ENCODE data around the gene OR56A4.

OR56A4 gene, protein sequence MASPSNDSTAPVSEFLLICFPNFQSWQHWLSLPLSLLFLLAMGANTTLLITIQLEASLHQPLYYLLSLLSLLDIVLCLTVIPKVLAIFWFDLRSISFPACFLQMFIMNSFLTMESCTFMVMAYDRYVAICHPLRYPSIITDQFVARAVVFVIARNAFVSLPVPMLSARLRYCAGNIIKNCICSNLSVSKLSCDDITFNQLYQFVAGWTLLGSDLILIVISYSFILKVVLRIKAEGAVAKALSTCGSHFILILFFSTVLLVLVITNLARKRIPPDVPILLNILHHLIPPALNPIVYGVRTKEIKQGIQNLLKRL

DNA sequence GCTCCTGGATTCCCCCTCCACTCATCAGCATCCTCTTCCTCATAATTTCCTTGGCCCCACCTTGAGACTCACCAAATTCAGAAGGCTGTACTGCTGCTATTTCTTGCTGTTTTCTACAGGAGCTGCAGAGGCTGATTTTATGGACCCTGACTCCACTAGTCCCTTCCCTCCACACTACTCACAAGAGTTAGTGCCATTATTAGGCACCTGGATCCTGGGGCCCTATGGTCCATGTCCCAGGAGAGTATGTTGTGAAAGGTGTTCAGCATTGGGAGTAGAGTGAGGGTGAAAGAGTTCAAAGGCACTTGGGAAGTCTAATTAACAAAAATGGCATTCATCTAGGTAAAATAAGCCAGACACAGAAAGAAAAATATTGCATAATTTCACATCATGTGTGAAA, at the start of gene OR56A4:
TSS of gene OR56A4 (minus strand) at position 101 of the 400 bp plus-strand sequence. CDS start 3,954 bp downstream, outside the sequence.
- no peak for DNase-seq (ENCODE audit: low read depth)

DNA sequence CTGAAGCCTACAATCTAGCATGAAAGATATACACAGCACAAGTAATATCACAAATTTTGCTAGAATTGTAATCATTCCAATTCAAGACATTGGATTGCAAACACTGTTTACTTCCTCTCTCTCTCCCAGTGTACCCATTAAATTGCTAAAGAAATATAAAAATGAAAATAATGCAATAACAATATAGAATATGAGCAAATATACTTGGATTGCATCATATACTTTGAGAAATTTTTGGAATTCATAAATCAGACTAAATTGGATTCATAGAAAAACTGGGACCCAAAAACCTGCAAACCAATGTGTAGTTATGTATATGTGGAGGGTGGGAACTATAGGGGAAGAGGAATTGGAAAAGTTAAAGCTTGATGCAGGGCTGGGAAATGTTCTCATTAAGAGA, 48.8 kb upstream of the OR56A4 start:
- no peak for DNase-seq (ENCODE audit: low read depth)

DNA sequence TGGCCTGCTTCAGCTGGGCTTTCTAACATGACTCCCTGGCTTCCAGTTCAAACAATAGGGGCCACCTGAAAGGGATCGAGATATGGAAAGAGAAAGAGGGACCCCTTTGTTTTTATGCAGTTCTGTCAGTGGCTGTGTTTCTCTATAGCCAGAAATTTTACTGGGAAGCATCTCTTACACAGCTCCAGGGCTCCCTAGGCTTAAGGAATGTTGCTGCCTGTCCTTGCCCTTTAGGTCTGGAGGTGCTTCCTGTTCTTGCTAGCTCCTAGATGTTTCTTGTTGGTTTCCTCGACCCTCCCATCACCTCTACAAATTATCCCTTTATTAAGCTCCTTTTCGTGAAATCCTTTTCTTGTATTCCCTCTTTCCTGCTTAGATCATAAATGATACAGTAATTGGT, 45.6 kb upstream of the OR56A4 start:
- DNase-seq (ENCODE audit: low read depth) = no peak

DNA sequence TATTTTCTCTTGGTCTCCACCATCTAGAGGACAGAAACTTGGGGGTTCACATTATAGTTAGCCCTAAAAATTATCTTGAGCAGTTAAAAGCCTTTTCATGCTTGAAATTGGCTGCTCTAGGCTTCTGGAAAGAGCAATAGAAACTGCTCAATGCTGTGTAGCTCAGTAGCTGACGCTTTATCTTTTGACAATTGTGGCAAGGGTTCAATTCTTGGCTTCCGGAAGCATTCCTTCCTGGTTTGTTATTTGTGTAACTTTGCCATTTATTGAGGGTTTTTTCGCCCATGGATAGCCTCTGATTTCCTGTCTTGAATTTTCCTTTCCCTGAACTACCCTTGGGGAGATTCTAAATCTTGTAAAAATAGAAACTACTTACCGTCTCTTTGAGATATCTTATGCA, 34.1 kb upstream of the OR56A4 start:
- no peak for DNase-seq (ENCODE audit: low read depth)

DNA sequence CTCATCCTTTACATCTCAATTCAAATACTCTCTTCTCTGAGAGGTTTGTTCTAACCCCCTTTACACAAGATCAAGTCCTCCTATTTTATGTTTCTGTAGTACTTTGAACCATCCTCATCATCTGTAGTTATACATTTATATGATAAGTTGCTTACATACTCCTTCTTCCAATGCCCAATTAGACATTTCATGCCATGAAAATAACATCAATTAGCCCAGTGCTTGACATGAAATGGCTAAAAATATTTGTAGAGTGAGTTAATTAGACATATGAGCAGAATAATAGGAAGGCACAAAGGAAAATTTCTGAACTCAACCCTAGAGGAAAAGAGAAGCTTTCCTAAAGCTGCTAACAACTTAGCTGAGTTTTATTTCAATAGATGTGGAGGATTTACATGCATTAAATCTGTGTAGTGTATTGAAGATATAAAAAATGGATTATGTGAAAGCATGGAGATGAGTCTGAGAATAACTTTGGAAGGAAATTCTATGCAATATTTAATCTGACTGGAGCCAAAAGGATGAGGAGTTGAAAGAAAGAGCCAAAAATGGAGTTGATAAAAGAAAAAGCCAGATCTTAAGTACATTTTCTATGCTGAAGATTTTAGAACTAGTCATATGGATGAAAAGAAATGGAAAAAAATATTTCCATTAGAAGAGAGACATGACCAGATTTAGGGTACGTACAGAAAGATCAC, 24.1 kb upstream of the OR56A4 start, which contains the start of gene OR56A1:
TSS of gene OR56A1 (minus strand) at position 51 of the 698 bp plus-strand sequence. CDS start 3,066 bp downstream, outside the sequence.
- DNase-seq (ENCODE audit: low read depth) = no peak

DNA sequence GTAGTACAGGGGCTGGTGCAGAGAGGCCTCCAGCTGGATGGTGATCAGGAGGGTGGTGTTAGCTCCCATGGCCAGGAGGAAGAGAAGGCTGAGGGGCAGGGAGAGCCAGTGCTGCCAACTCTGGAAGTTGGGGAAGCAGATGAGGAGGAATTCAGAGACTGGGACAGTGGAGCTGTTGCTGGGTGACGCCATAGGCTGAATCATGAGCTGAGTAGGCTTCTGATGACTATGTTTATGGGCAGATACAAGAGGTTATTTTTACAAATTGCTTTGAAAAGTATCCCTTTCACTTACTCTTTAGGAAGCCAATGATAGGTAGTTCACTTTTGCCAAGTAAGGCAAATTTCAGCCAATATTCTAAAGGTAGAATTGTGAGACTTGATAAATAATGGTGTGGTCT, 20.8 kb upstream of the OR56A4 start:
- no peak for DNase-seq (ENCODE audit: low read depth)

DNA sequence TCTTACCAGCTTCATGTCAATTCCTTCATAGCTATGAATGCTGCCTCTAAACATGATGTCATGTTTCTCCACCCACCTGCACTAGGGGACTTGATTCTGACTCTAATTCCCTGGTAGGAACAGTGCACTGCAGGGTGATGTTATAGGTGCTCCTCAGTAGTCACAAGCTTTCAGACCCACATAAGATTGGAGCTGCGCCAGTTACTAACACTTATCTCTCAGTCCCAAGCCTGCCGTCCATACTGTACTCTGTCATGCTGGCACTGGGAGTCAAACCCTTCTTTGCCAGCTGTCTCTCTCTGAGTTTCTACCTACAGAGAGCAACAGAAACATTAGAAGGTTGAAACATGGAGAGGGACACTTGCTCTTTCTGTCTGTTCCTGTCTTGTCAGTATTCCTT, 18.3 kb upstream of the OR56A4 start:
- no peak for DNase-seq (ENCODE audit: low read depth)

DNA sequence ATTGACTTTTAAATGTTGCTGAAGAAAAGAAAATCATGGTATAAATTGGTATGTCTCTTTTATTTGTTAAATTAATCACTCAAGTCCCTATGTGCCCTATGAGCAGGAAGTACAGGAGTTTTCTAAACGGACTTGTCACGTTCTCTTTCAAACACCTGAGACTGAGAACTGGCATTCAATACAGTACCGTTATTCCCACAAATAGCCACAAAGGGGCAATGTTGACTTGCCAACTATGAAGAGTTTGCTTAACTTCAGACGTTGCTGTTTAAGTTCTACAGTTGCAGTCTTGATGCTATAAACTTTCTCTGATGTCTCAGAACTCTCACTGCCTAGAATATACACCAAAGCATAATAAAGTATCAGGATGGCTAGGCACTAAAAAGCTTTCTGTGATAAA, 16.2 kb upstream of the OR56A4 start:
- DNase-seq (ENCODE audit: low read depth) = no peak

DNA sequence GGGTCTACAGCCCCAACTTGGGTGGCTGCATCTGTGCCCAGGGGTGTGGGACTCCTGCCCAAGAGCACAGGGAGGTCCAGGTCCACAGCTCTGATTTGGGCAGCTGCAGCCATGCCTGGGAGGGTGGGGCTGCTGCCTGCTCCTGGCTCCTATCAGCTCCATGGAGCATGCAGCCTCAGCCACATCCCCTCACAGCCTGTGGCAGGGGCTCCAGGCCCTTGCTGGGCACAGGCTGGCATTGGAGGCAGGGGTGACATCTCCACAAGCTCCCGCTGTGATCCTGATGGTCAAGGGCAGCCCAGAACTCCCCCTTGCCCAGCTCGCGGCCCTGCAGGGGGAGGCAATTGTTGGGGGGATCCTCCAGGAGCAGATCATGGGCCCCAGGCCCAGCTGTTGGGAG, 6.3 kb upstream of the OR56A4 start:
- DNase-seq (ENCODE audit: low read depth) = no peak

DNA sequence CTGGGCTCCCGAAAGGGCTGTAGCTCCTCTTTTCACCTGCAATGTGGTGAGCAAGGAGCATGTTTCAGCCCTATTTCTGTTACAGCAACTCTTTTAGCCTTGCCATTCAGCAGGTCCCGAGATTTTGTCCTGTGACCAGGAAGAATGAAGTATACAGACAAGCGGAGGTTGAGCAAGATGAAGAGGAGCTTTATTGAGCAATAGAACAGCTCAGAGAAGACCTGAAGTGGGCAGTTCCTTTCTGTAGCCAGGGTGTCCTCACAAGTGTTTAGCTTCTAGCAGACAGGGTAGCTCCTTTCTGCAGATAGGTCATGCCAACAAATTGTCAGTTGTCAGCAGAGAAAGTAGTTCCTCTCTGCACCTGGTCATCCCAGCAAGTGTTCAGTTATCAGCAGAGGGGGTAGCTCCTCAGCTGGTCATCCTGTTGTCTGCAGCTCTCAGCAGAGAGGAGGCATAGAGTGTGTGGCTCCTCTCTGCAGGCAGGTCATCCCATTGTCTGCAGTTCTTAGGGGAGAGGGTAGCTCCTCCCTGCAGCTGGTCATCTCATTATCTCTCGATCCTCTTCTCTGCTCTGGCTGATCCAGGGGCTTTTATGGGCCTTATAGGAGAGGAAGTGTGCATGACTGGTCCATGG, 5.4 kb upstream of the OR56A4 start:
- no peak for DNase-seq (ENCODE audit: low read depth)

DNA sequence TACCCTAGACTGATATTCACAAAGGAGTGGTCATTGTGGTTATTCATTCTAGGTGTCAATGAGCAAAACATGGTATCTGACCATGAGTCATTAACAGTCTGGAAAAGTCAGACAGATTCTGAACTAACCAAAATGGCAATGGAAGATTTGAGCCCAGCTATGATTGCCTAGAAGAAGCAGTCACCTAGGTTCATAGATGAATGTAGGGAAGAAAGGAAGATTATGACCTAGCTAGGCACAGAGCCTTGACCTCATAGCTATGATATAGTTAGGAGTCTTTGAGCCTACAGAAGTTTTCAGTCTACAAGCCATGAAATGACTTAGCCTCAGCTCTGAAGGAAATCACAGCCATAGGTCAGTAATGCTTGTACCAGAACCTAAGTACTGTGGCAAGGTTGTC, 351 bp downstream of the OR56A4 start:
- DNase-seq (ENCODE audit: low read depth) = no peak

DNA sequence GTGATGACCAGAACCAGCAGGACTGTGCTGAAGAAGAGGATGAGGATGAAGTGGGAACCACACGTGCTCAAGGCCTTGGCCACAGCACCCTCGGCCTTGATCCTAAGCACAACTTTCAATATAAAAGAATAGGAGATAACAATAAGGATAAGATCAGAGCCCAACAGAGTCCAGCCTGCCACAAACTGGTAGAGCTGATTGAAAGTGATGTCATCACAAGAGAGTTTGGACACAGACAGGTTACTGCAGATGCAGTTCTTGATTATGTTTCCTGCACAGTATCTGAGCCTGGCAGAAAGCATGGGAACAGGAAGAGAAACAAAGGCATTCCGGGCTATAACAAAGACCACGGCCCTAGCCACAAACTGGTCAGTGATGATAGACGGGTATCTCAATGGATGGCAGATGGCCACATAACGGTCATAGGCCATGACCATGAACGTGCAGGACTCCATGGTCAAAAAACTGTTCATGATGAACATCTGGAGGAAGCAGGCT, 4.5 kb downstream of the OR56A4 start:
- DNase-seq (ENCODE audit: low read depth) = no peak

DNA sequence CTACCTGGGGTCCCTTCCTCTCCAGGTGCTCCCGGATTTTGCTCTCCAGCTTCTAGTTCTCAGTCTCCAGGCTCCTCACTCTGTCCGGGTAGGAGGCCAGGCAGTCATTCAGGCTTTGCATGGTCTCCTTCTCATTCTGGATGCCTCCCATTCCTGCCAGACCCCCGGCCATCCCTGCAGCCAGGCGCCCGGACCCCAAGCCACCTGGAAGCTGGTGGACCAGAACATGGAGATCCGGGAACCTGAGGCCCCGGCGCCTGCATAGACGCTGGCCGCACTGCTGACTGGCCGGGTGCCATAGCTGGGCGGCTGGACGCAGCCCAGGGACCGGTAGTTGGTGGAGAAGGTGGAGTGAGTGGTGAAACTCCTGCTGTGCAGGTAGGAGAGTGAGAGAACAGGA, 12.0 kb downstream of the OR56A4 start:
- no peak for DNase-seq (ENCODE audit: low read depth)

DNA sequence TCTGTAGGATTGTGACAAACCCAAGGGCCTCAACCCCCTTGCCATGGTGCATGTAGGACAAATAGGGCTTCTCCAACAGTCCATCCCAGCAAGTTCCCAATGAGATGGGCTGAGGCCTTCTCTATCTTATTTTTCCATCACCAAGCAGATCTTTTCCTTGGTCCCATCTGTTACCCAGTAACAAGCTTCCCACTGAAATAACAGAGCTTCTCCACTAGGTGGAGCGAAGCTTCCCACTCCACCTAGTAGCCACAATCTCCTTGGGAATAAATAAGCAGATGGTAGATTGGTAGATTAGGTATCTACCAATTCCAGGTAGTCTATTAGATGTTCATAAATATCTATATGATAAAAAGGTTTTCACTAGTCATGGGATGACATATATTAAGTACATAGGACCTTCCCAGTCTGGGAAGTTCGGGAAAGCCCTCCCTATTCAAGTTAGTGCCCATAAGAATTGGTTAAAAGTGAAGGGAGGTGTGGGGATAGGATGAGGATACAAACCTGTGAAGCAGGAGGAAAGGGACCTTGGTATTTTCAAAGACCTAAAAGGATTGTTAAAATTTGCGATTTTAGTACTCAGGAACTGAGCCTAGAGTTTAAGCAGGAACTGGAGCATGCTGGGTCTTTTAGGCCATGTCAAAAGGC, 14.0 kb downstream of the OR56A4 start:
- DNase-seq (ENCODE audit: low read depth) = no peak

DNA sequence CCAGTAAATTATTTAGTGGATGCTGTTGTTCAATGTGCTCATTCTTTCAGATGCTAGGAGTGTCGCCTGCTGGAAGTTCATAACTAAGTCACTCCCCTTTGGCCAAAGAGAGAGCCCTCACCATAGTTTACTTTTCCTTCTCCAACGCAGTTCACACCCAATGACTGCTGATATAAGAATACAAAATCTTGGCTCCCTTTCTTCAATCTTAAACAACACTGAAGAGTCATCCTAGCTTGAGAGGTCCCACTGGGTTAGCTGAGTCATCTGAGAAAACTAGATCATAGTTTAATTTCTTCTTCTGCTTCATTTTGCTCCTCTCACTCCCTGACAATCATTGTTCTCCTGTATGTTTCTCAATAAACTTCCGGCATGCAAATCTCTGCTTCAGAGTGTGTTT, 14.6 kb downstream of the OR56A4 start:
- DNase-seq (ENCODE audit: low read depth) = no peak

DNA sequence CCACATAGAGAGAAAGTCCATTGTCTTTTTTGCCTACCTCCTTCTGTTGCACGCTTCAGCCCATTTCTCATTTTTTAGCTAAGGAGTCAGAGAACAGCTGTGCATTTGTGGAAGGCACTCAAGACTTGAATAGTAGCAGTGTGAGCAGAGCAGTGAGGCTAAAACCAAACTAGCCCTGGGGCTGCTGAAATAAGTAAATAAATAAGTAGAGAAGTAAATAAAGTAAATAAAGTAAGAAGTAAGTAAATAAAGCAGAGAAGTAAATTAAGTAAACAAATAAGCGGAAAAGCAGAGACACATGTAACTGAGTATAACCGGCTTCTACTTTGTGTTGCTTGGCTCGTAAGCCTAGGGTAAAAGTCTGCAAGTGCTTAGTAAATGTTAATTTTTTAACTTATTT, 17.5 kb downstream of the OR56A4 start:
- no peak for DNase-seq (ENCODE audit: low read depth)

DNA sequence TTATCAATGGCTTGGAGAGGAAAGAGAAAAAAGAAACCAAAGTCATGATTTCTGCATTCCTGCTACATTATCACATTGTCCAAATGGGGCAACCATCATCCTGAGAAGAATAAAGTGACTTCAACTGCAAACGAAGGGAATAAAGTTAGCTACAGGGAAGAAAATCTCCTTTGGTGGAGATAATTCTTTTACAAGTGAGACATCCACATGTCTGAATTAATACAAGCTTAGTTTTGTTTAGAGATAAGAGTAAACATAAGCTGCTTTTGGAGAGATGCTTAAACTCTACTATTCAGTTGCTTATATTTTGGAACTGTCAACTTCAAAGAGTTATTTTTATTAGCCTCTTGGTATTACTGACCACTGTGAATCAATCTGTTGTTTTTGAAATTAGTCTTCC, 19.9 kb downstream of the OR56A4 start, which contains the start of gene OR52L1:
TSS of gene OR52L1 (minus strand) at position 101 of the 400 bp plus-strand sequence. CDS start at position 46, 55 bp downstream.
- DNase-seq (ENCODE audit: low read depth) = no peak

DNA sequence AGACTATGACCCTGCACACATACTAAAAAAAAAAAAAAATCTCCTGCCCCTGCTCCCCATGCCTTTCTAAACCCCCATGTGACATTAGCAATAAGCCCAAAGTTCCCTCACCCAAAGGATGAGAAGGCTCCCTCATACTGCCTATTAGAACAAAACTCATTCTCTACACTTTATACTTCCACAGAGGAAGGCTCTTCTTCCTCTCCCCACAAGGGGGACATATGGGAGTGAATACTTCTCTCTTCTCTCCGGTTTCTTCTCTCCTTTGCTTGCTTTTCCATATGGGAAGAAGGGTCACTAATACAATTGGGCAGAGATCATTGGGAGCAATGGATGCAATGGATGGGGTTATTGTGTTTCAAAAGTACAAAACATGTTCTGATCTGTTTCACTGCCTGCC, 23.3 kb downstream of the OR56A4 start:
- DNase-seq (ENCODE audit: low read depth) = no peak

DNA sequence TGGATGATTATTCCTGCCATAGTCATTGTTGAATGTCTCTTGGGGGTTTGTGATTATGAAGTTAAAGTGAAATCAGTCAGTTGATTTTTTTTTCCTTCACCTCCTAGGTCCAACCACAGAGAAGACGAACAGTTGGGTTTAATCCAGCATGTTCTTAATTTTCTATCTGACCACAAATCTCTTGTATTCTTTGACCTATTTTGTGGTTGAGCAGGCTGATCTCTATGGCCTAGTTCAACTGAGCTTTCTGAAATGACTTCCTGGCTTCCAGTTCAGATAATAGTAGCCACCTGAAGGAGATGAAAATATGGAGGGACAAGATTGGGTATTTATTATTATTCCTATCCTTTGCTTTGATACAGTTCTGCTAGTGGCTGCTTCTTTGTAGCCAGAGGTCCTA, 33.2 kb downstream of the OR56A4 start:
- DNase-seq (ENCODE audit: low read depth) = no peak

DNA sequence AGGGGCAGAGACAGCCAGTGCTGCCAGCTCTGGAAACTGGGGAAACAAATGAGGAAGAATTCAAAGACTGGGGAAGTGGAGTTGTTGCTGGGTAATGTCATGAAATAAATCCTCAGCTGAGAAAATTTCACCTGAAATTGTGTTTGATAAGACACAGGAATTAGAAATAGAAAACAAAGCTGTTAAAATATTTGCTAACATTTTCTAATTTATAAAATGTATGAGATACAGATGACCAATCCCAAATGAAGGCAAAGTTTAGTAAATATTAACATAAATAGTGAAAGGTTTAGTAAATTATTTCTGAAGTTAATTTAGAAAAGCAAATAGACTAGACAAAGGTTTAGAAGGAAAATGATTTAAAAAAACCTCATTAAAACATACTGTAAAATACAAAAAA, 38.4 kb downstream of the OR56A4 start, which contains the start of gene OR56A5:
TSS of gene OR56A5 (minus strand) at position 101 of the 400 bp plus-strand sequence. CDS start at position 101, 0 bp downstream.
- no peak for DNase-seq (ENCODE audit: low read depth)

DNA sequence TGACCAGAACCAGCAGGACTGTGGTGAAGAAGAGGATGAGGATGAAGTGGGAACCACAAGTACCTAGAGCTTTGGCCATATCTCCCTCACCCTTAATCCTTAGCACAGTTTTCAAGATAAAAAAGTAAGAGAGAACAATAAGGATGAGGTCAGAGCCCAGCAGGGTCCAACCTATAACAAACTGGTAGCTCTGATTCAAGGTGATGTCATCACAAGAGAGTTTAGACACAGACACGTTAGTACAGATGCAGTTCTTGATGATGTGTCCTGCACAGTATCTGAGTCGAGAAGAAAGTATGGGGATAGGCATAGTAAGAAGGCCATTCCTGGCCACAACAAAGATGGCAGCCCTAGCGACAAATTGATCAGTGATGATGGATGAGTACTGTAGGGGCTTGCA, 39.0 kb downstream of the OR56A4 start:
- DNase-seq (ENCODE audit: low read depth) = no peak

DNA sequence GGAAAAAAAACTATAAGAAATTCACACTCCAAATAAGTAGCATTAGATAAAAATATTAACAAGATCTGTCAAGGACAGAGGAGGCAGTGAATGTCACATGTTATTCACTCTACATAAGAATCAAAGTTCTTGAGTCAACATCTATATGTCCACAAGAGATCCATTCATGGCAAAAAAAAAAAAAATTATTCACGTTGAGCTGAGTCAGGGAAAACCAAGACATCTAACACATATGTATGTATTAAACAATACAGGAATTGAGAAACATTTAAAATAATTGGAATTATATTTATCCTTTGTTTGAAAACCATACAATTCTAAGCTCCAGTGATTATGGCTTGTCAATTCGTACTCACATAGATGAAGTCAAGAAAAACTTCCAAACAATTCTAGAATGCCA, 39.8 kb downstream of the OR56A4 start:
- DNase-seq (ENCODE audit: low read depth) = no peak
